Activated CD4-positive, alpha-beta T cell treated with anti-CD3 and anti-CD28 coated beads, Interleukin-2, Interleukin-6, amounts not matched to agents 100 ng/mL and 50 ng/mL, durations not matched to agents 16 hours and 8 hours (primary cell): Measurements from ENCODE around the gene HOXD11.

Experiments used
- DNase-seq: peaks from one replicate; pipeline ENCODE4 v3.0.0-alpha.2; 2020

HOXD11 gene

DNA sequence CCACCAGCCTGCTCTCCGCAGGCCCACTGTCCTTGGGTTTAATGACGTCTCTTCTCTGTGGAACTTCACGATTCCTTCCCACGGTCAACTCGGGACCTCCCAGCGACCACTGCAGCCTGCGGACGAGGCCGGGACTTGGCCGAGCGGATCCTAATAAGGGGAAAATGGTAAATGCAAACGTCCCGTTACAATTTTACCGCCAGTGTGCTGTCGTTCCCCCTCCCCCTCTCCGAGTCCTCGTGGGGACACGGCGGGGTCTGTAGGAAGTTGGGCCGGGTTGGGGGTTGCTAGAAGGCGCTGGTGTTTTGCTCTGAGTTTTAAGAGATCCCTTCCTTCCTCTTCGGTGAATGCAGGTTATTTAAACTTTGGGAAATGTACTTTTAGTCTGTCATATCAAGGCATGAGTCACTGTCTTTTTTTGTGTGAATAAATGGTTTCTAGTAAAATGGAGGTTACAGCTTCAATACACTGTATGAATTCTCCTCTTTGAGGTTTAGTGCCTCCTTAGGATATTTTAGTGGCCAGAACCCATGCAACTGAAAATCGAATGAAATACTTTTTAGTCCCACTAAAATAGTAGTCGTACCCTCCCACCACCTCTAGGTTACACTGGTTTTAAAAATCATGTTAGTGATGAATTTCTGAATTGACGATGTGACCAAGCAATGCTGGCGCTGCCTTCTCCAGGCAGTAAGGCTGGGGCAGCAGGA lies 2.3 kb downstream of the HOXD11 start:
- no peak for DNase-seq

DNA sequence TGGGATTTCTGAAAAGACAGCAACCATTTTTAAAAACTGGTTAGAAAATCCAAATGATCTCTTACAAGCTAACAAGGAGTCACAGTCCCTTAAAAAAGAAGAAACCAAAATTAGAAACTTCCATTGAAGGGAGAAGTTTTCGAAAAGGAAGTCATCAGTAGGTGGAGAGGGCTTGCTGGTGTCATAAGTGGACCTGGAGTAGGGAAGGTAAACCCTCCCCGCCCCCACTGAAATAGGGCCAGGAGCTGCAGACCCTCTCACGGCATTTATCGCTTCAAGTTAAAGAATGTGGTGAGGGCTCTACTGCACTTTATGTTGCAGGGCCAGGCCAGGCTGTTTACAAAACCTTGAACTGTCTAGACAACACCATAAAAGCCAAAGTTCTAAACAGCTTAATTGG lies 2.9 kb downstream of the HOXD11 start:
- DNase-seq, result no peak

DNA sequence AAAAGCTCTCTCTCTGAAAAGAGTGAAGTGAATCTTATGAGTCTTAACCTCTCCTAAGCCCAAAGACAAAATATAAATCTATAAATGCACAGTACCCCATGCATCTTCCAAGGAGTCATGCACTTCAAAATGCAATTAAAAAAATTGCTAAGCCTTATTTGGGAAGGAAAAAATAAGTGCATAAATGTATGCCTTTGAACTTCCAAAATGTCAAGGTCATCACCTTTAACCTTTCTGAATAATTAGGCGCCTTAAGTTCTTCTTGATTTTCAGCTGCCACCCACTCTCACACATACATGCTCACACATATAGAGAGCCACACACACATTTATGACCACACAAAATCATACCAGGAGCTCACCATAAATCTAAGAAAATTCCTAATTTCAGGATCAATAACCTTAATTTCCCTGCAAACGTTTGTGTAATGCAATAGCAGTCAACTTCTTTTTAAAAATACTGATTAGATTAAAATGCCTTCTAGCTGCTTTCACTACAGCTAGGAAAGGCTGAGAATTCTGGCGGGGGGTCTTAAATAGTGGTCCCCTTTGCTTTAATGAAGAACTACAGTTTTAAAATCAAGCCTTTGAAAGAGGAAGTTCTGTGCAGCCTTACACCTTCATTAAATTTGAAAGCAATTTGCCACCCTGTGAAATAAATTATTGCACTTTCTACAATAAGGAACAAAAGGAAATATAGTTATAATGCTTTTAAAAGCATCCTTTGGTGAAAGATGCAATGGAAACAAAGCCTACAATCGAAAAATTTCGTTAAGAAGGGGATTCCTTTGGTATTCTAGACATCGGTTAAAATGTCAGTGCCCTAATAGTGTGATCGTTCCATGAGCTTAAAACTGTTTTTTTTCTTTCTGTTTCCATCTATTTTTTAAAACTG lies 3.6 kb downstream of the HOXD11 start:
- DNase-seq, result no peak

DNA sequence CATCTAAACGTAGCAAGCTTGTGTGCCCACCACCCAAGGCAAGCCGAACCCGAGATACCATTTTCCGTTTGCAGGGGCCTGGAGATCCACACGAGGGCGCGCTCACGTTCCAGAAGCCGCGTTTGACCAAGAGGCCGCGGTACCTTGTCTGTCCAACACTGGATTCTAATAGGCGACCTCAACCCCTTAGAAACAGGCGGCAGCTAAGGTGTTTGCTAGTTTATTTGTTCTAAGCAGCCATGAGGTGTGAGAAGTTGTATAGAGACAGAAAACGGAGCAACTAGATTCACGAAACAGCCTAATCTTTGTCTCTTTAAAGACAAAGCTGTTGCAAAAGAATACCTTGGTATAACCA lies 4.2 kb downstream of the HOXD11 start:
- peak; percentile 47 for DNase-seq

DNA sequence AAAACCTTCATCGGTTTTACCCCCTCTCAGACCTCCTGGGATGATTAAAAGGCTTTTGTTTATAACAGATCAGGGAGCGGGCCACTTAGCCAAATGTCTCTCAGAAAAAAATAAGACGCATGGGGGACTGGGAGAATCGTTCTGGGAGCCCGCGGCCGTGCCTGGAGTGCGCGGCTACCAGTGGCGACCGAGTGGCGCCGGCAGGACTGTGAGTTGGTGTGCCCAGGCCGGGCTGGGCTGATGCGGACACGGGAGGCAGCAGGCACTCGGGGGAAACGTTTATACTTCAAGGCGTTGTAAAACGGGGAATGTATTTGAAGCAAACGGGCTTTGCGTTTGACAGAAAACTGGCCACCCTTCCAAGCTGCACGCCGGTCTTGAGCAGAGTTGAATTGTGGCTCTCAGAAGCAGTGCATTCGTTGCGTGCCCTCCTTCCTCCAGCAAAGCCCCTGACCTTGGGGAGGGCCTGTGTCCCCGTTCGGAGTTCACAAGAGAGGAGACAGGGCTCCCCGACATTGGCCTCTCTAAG lies 4.8 kb downstream of the HOXD11 start:
- no peak for DNase-seq

DNA sequence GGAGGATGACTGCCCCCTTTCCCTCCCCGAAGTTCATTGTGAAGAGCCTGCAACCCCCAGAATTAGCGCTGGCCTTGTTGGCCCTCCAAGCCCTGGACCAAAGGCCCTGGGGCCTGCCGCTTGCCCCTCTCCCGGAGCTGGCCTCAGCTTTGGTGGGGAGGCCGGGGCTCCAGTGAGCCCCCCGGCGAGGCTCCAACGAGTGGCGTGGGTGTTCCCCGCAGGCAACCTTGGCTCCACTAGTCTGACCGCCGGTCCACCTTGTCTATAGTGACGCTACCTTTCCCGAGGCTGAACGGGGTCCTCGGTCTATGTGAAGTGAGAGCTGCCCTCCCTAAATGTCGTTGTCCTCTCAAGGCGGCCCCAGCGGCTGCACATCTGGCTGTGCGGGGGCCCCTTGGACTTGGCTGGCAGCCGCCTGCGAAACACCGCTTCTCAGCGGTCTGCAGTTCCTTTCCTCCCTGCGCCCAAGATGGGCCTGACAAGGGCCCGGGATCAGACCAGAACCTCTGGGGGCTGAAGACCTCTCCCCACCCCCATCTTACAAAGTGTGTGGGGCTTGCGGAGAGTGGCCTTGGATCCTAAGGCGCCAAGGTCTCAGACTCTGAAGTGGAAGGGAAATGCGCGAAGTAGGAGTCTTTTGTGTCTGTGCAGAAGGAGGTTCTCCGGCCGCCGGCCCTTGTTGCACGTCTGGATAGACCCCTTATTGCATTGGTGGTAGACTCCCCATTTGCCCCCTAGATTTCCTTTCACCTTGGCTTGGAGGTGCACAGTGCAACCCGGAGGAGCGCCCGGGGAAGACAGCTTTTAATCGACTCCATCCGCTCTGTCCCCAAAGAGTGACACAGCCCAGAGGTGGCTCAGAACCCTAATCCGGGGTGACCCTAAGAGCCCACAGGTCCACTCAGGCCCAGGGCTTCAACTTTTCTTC lies 5.6 kb downstream of the HOXD11 start:
- DNase-seq, result no peak

DNA sequence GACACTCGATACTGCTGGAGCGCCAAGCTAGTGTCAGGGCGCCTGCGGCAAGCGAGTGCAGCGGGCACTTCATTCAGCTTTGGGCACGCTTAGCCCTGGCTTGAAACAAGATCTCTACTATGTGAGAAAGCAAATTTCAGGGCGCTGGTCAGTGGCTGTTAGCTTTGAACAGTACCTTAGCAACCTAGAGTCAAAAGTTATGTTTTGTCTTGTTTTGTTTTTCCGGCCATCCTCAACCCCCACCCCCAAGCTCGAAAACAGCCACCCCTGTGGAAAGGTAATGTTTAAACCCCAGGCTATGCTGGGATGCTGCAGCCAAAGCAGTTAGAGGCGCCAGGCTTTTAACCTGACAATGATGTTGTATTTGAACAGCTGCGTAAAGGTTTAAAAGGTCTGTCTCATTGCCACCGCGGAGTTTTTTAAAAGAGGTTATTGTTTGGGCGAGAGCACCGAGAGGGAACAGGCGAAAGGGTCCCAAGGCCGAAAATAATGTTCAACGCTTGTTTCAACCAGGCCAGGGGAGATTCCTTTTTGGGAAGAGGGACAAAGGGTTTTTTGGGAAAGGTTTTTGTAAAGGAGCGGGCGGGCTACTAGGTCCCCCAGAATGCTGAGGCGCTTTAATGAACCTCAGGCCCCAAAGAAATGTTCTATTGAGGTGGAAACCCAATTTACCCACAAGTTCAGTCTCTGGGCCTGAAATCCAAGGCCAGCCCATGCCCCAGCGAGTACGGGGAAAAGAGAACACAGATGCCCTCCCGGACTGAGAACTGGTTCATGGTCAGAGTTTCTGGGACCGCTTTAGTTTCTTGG lies 7.2 kb downstream of the HOXD11 start:
- DNase-seq, result no peak

DNA sequence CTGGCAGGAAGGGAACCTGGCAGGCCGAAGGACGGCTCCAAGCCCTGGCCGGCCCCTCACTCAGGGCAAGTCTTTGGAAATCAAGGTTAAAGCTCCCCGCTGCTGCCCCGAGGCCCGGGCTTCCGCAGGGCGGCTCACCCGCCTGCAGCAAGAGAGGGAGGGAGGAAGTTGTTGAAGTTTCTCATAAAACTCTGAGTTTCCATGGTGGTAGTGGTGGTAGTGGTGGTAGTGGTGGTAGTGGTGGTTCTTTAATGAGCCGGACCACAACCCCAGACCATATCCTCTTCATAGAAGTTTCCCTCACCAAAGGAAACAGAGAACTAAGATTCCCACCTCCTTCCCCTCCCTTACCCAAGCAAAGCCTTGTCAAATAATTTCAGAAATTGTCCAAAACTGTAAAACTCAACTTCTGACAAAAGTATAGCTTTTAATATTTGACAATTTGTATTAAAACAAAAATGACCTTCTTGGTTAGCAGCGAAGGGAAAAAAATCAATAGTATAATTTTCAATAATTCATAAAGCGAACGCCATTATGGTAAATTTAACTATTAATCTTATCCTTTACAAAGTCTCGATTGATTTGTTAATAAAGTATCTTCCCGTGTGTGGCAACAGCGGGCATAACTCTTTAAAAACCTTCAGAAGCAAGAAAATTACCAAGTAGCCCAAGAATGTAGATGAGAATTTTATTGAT lies 8.0 kb downstream of the HOXD11 start:
- no peak for DNase-seq

DNA sequence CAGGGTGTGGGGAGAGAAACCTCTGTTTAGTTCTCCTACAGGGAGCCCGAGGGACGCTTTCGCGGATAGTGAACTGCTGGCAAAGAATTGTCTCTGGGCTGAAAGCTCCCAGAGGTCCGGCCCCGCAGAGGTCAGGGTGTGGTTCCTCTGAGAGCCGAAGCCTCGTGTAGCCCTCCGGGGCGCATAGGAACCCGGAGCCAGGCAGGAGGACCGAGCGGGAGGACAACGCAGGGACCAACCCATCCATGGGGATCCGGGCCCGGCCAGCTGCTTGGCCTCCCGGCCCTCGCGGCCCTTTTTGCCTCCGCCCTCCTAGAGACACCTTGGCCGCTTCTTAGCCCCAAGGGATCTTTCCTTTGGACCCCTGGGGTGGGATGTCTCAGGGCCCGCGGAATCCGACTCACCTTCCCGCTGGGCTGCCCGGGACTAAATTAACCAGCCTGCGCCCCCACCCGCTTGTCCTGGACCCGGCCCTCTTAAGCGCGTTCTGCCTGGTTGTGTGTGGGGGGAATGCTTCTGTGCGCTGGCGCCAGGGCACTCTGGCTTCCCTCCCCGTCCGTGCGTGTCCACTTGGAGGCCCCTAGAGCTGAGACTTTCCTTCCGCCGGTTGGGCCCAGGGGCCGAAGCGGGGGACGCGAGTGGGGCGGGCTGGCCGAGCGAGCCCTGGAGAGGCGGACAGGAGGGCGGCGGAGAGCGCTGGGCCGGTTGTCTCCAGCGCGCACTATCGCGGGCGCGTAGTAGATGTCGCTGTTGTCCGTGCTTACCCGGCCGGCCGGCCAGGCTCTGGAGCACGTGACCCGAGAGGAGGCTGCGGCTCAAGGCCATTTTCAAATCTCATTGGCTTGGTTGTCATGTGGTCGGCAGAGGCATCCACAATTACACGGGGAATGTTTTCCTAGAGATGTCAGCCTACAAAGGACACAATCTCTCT lies 9.1 kb downstream of the HOXD11 start, which contains the start of gene HOXD10:
TSS of gene HOXD10 (plus strand) at position 896 of the 931 bp plus-strand sequence. CDS start 56 bp downstream, outside the sequence.
- no peak for DNase-seq

DNA sequence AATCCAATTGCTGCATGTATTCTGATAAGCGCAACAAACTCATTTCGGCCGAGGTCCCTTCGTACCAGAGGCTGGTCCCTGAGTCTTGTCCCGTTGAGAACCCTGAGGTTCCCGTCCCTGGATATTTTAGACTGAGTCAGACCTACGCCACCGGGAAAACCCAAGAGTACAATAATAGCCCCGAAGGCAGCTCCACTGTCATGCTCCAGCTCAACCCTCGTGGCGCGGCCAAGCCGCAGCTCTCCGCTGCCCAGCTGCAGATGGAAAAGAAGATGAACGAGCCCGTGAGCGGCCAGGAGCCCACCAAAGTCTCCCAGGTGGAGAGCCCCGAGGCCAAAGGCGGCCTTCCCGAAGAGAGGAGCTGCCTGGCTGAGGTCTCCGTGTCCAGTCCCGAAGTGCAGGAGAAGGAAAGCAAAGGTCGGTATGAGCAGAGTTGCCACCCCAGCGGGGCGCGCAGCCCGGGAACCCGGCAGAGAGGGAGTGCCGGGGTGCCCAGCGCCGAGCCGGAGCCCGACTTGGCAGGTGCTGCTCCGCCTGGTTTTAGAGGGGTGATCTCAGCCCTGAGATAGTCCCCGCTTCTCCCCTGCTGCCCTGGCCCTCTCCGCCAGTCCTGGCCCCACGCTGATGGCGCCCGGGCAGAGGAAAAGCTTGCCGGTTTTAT lies 10.2 kb downstream of the HOXD11 start:
- DNase-seq, result no peak

DNA sequence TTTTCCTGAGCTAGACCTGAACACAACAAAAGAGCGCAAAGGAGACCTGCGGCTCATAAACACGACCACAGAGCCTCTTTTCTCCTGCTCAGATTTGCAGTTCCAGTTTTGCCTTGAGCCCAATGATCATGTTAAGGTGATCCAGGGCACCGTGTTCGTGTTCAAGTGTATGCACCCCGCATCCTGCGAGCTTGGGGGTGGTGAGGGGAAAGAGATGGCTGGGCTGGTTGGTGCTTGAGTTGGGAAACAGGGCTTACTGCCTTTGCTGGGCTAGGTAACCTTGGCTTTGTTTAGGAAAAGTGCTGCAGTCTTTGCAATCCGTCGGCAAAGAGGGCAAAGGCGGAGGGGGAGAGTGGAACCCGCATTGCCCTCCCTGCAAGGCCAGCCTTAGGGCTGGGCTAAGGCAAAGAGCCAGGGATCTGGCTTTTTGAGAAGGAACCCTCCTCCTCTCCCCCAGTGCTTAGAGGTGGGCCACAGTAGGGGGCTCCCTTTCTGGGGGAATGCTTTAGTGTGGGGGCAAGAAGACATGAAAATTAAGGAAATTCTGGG lies 10.8 kb downstream of the HOXD11 start:
- DNase-seq, result no peak

DNA sequence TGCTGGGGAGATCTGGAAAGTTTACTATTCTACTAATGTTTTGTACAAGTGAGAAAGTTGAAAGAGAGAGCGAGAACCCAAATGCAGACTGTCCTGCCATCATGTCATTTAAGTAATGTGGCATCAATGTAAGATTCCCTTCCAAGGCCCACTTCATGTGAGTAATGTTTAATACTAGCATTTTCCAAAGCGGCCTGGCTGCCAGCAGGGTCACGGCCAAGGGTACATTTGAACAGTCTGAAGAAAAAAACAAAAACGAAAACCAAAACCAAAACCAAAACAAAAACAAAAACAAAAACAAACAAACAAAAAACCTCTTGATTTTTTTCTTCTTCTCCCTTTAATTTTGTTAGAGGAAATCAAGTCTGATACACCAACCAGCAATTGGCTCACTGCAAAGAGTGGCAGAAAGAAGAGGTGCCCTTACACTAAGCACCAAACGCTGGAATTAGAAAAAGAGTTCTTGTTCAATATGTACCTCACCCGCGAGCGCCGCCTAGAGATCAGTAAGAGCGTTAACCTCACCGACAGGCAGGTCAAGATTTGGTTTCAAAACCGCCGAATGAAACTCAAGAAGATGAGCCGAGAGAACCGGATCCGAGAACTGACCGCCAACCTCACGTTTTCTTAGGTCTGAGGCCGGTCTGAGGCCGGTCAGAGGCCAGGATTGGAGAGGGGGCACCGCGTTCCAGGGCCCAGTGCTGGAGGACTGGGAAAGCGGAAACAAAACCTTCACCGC lies 11.7 kb downstream of the HOXD11 start:
- peak; percentile 28 for DNase-seq

DNA sequence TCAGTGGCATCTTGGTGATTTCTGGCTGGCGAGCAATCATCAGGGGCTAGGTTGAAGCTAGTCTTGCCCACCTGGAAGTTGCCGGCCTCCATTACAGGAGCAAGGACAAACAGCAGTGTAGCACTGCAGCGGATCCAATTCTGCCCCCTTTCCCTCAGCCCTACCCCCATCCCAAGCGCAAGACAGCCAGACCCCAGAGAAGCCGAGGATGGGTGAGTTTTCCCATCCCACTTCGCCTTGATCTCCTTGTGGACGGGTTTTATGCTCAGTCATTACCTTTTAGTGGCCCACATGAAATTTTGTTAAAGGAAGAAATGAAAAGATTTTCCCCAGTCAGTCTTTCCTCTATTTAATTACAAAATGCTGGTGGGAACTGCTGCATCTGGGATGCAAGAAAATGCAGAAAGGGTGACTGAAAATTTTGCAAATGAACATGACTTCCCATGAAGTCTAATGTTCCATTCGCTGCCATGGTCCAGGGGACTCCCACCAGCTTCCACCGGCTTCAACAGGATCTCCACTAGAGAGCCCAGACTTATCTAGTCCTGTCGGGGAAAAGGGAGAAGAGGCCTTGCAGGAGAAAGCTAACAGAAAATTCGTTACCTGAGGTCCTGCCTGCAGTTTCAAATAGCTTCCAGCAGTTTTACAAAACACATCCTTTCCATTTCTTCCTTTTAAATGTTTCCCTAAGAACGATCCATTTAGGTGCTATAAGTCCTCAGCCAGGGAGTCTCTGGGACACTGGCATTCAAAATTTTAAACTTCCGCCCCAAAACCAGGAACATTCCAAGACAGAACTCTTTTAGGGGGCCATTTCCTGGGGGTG lies 13.5 kb downstream of the HOXD11 start:
- DNase-seq, result no peak

DNA sequence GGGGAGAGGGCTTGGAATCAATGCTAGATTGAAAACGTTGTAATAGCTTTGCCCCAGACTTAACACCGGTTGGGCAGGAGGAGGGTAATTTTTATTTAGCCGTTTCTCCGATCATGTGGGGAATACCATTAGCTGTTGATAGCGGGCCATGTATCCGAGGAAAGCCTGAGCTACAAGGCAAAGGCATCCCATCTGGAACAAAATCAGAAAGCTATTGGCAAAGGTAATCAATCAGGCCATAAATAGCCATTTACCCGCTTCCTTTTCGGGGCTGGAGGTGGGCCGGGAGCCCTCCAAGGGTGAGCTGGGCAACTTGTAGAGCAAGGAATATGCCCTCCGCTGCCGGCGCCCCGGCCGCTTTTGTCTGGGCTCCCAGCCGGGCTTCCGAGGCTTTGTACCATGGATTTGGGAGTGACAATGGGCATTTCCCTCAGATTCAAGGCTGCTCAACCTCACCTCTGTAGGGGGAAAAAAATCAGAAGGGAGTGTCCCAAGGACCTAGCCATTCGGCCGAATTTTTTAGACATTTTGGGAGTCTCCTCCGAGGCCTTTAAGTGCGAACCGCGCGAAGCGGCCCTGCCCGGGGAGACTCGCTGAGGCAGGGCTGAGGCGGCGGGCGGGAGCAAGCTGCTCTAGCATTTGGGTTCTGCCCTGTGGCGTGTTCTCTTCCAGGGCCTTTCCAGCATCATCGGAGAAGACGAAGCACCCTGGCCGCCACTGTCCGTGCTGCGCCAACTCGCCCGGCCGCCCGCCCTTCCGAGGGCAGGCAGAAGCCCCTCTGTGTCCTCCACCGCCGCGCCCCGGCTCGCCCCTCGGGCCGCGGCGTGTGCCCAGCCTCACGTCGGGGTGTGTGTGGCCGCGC lies 14.3 kb downstream of the HOXD11 start:
- DNase-seq, result no peak

DNA sequence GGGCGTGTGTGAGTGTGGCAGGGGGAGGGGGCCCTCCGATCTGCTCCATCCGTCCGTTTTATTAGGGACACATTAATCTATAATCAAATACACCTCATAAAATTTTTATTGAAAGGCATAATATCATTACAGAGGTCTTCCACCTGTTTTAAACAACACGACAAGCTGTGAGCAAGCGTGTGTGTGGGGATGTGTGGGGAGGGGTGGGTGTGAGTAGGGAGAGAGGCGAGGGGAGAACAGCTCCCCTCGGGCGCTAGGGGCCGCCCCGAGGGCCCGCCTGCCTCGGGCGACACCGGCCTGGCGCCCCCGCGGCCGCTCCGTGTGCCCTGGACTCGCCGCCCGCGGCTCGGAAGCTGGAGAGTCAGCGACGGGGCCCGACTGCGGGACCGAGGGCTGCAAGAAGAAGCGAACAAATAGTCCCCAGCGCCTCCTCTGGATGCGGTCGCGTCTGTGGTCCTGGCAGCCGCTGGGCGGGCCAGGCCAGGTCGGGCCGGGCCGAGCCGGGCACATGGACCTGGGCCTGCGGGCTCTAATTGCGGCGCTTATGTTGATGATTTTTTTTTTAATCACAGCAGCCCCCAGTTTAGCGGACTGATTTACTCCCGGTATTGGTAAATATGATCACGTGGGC lies 15.1 kb downstream of the HOXD11 start:
- DNase-seq, result no peak
